Measurements from ENCODE around the gene LYL1. TPM values are rescaled to one million over a fixed set of nuclear protein-coding genes. Genes with fewer than 3 reads are reported as not detected.
A peak's percentile ranks its signal among the peaks of the same experiment; 100 is the strongest.

The LYL1 gene
- total and polyA plus RNA-seq, 2 of the 13 experiments (the other 11 are each of a cell fraction or from before 2014, with no cell fraction given), result 0.75 to 0.92 TPM

DNA sequence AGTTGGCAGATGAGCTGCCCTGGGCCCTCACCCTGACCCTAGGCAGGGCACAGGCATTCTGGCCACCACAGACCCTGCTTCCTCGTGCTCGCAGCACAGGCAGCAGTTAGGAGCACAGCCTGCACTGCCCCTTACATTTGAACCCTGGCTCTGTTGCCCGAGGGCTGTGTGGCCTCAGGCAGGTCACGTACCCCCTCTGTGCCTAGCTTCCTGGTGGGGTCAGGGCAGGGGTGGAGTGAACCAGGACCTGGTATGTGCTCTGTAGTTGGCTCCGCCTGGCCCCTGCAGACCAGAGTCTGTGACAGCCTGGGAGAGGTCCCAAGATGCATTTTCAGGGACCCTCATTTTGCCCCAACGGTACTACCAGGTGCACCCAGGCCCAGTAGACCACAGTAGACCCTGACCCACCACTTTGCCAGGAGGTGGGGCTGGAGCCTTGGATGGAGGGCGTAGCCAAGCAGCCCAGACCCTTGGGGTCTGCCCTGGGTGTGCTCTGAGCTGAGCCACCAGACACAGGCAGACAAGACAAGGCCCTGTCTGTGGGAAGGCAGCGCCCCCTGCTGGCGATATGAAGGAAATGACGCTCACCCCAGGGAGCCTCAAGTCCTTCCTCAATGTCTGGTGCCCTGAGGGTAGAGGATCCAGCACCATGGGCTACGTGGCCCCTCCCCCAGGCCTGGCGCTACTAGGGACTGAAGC lies 9.1 kb downstream of the LYL1 start (continued):
- TF ChIP-seq FOXA3 (CRISPR knock-in tag; IDR thresholded peaks at IDR 0.05) (0 out of 2 replicates have a peak, but pooled peaks have one; percentile 9), DNMT1 (CRISPR knock-in tag; IDR thresholded peaks at IDR 0.05) (no peak), RARA (CRISPR knock-in tag; IDR thresholded peaks at IDR 0.05) (no peak), TARDBP (CRISPR knock-in tag; IDR thresholded peaks at IDR 0.05) (no peak), DNMT3B (CRISPR knock-in tag; conservative IDR thresholded peaks at IDR 0.05) (no peak), ZNF383 (CRISPR knock-in tag; IDR thresholded peaks at IDR 0.05; ENCODE audit: borderline replicate concordance) (no peak), TOE1 (CRISPR knock-in tag; IDR thresholded peaks at IDR 0.05) (no peak), ZNF557 (CRISPR knock-in tag; IDR thresholded peaks at IDR 0.05) (no peak), ARNT (IDR thresholded peaks at IDR 0.05) (no peak), ZNF354B (CRISPR knock-in tag; IDR thresholded peaks at IDR 0.05) (no peak), STAG1 (CRISPR knock-in tag; IDR thresholded peaks at IDR 0.05) (peak; percentile 99), TBP (CRISPR knock-in tag; IDR thresholded peaks at IDR 0.05) (0 out of 2 replicates have a peak, but pooled peaks have one; percentile 36), ATF7 (IDR thresholded peaks at IDR 0.05) (no peak), ATF7 (CRISPR knock-in tag; IDR thresholded peaks at IDR 0.05) (no peak), JUNB (CRISPR knock-in tag; IDR thresholded peaks at IDR 0.05; ENCODE audit: borderline replicate concordance) (no peak), SIN3B (IDR thresholded peaks at IDR 0.05; ENCODE audit: low read length) (no peak)
- TF ChIP-seq, protein P1, sequence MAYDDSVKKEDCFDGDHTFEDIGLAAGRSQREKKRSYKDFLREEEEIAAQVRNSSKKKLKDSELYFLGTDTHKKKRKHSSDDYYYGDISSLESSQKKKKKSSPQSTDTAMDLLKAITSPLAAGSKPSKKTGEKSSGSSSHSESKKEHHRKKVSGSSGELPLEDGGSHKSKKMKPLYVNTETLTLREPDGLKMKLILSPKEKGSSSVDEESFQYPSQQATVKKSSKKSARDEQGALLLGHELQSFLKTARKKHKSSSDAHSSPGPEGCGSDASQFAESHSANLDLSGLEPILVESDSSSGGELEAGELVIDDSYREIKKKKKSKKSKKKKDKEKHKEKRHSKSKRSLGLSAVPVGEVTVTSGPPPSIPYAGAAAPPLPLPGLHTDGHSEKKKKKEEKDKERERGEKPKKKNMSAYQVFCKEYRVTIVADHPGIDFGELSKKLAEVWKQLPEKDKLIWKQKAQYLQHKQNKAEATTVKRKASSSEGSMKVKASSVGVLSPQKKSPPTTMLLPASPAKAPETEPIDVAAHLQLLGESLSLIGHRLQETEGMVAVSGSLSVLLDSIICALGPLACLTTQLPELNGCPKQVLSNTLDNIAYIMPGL (CRISPR knock-in tag; IDR thresholded peaks at IDR 0.05; ENCODE audit: borderline replicate concordance in 1 of 2, low read depth in 1 of 2), result 0 out of 4 replicates have a peak, but pooled peaks of 1 of the 2 experiments have one; percentile 20
- TF ChIP-seq, protein P2, sequence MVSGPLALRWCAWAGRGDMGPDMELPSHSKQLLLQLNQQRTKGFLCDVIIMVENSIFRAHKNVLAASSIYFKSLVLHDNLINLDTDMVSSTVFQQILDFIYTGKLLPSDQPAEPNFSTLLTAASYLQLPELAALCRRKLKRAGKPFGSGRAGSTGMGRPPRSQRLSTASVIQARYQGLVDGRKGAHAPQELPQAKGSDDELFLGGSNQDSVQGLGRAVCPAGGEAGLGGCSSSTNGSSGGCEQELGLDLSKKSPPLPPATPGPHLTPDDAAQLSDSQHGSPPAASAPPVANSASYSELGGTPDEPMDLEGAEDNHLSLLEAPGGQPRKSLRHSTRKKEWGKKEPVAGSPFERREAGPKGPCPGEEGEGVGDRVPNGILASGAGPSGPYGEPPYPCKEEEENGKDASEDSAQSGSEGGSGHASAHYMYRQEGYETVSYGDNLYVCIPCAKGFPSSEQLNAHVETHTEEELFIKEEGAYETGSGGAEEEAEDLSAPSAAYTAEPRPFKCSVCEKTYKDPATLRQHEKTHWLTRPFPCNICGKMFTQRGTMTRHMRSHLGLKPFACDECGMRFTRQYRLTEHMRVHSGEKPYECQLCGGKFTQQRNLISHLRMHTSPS (CRISPR knock-in tag; IDR thresholded peaks at IDR 0.05; ENCODE audit: low read depth), result no peak
- TF ChIP-seq, protein P3, sequence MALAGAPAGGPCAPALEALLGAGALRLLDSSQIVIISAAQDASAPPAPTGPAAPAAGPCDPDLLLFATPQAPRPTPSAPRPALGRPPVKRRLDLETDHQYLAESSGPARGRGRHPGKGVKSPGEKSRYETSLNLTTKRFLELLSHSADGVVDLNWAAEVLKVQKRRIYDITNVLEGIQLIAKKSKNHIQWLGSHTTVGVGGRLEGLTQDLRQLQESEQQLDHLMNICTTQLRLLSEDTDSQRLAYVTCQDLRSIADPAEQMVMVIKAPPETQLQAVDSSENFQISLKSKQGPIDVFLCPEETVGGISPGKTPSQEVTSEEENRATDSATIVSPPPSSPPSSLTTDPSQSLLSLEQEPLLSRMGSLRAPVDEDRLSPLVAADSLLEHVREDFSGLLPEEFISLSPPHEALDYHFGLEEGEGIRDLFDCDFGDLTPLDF (CRISPR knock-in tag; IDR thresholded peaks at IDR 0.05), result no peak
